H1 (cell line): ENCODE results near the gene BPIFB6. TPM values are rescaled to one million over a fixed set of nuclear protein-coding genes. Genes with fewer than 3 reads are reported as not detected.

Experiments
- CTCF ChIA-PET: fragments of 300-600 bp; sonication (Branson Sonifier 250); formaldehyde crosslinking; loops from one replicate; lab custom pipeline; 2021; ENCODE audit not compliant: partially characterized antibody; lab: Charles Lee
- POLR2A ChIA-PET: fragments of 300-600 bp; sonication (Branson Sonifier 250); formaldehyde crosslinking; loops from one replicate; lab custom pipeline; 2021; ENCODE audit warnings: inconsistent platforms; ENCODE audit not compliant: partially characterized antibody; lab: Charles Lee
- DNase-seq, 2 experiments: peaks; one replicate each; pipeline versions ENCODE4 v3.0.0 to v3.0.0-alpha.2; 2010 to 2022; ENCODE audit warnings: low spot score in 2 of 2, low read depth in 1 of 2, mixed read lengths in 1 of 2
- FAIRE-seq: peaks from 2 replicates; lab custom pipeline; 2011; peaks lifted over from hg19 to GRCh38; lab: Jason Lieb, UNC
- H2AFZ ChIP-seq: 2 replicates; pipeline ENCODE4 v1.8.1; 2012; ENCODE audit warnings: low read length, inconsistent platforms
- H2AK5ac ChIP-seq: 2 replicates; pipeline ENCODE4 v1.6.1; 2013; ENCODE audit warnings: low read depth, low read length
- H2BK120ac ChIP-seq: replicated peaks from 2 replicates; pipeline ENCODE3; 2013; ENCODE audit warnings: low read depth, low read length, inconsistent platforms
- H2BK12ac ChIP-seq: 2 replicates; pipeline ENCODE4 v1.6.1; 2013; ENCODE audit warnings: low read depth, low read length
- H2BK15ac ChIP-seq: 2 replicates; pipeline ENCODE4 v1.6.1; 2013; ENCODE audit warnings: low read length
- H2BK20ac ChIP-seq: 2 replicates; pipeline ENCODE4 v1.6.1; 2013; ENCODE audit warnings: low read length
- H2BK5ac ChIP-seq: 2 replicates; pipeline ENCODE4 v1.6.1; 2013; ENCODE audit warnings: low read depth, low read length
- H3K14ac ChIP-seq: 2 replicates; pipeline ENCODE4 v1.6.1; 2013; ENCODE audit warnings: inconsistent platforms; ENCODE audit not compliant: insufficient read length
- H3K18ac ChIP-seq: 2 replicates; pipeline ENCODE4 v1.6.1; 2013; ENCODE audit warnings: low read length; ENCODE audit errors: extremely low read depth
- H3K23ac ChIP-seq: 2 replicates; pipeline ENCODE4 v1.6.1; 2013; ENCODE audit warnings: inconsistent platforms; ENCODE audit not compliant: insufficient read length
- H3K23me2 ChIP-seq: 2 replicates; pipeline ENCODE4 v1.6.1; 2013; ENCODE audit warnings: low read depth, low read length
- H3K27ac ChIP-seq: 2 replicates; pipeline ENCODE4 v1.6.1; 2011; ENCODE audit warnings: low read depth, low read length, inconsistent platforms
- H3K27me3 ChIP-seq, 4 experiments: replicated peaks in 1 of 4; 1 replicate in 1 of 4; 2 replicates in 3 of 4; pipeline versions ENCODE4 v1.6.1 to v1.8.1; 2011 to 2013; ENCODE audit warnings: low read length in 3 of 4, mild to moderate bottlenecking in 3 of 4, inconsistent platforms in 2 of 4, mixed read lengths in 2 of 4, moderate library complexity in 1 of 4; ENCODE audit not compliant: control insufficient read depth in 3 of 4, insufficient read depth in 3 of 4; ENCODE audit errors: extremely low read depth in 1 of 4
- H3K36me3 ChIP-seq, 4 experiments: 2 replicates each; pipeline versions ENCODE4 v1.6.1 to v1.8.1; 2011 to 2013; ENCODE audit warnings: mild to moderate bottlenecking in 4 of 4, low read length in 3 of 4, moderate library complexity in 2 of 4, control low read depth in 1 of 4, inconsistent platforms in 1 of 4; ENCODE audit not compliant: insufficient read depth in 4 of 4, control insufficient read depth in 2 of 4
- H3K4ac ChIP-seq: replicated peaks from 2 replicates; pipeline ENCODE3; 2013; ENCODE audit warnings: low read length, low read depth, mixed read lengths, inconsistent platforms; ENCODE audit not compliant: insufficient read length
- H3K4me1 ChIP-seq, 4 experiments: replicated peaks in 1 of 4; 1 replicate in 1 of 4; 2 replicates in 3 of 4; pipeline versions ENCODE4 v1.6.1 to v1.8.1; 2011 to 2013; ENCODE audit warnings: low read length in 3 of 4, inconsistent platforms in 2 of 4, mixed read lengths in 1 of 4; ENCODE audit not compliant: insufficient read depth in 4 of 4, control insufficient read depth in 3 of 4
- H3K4me2 ChIP-seq, 2 experiments: 2 replicates each; pipeline versions ENCODE4 v1.6.1 to v1.8.1; 2011 to 2013; ENCODE audit warnings: low read depth in 2 of 2, low read length in 2 of 2, control low read depth in 1 of 2, inconsistent platforms in 1 of 2, mild to moderate bottlenecking in 1 of 2; ENCODE audit not compliant: insufficient read depth in 1 of 2
- H3K4me3 ChIP-seq, 4 experiments: fragments of 200-600, 300-600 bp in 1 of 4; sonication (generic), shearing (Covaris generic), sonication (Bioruptor Twin) in 1 of 4; 2 replicates each; pipeline versions ENCODE4 v1.5.1 to v1.8.1; 2011 to 2016; ENCODE audit warnings: low read length in 4 of 4, low read depth in 3 of 4, control low read depth in 2 of 4, inconsistent platforms in 2 of 4, mild to moderate bottlenecking in 2 of 4, mixed read lengths in 1 of 4, moderate library complexity in 1 of 4; ENCODE audit not compliant: insufficient read depth in 2 of 4; ENCODE audit errors: extremely low read depth in 1 of 4
- H3K56ac ChIP-seq: replicated peaks from 2 replicates; pipeline ENCODE3; 2013; ENCODE audit warnings: low read depth, mild to moderate bottlenecking, mixed read lengths, low read length, inconsistent platforms; ENCODE audit not compliant: insufficient read length
- H3K79me1 ChIP-seq: 2 replicates; pipeline ENCODE4 v1.6.1; 2013; ENCODE audit warnings: low read depth, low read length, control low read depth
- H3K79me2 ChIP-seq, 2 experiments: 2 replicates each; pipeline versions ENCODE4 v1.6.1 to v1.8.1; 2012 to 2013; ENCODE audit warnings: low read length in 2 of 2, mild to moderate bottlenecking in 2 of 2, inconsistent platforms in 1 of 2; ENCODE audit not compliant: insufficient read depth in 2 of 2, control insufficient read depth in 1 of 2
- H3K9ac ChIP-seq, 4 experiments: replicated peaks in 1 of 4; 1 replicate in 1 of 4; 2 replicates in 3 of 4; pipeline versions ENCODE4 v1.6.1 to v1.8.1; 2011 to 2013; ENCODE audit warnings: low read depth in 3 of 4, low read length in 3 of 4, control low read depth in 2 of 4, mild to moderate bottlenecking in 2 of 4, moderate library complexity in 2 of 4, inconsistent platforms in 1 of 4; ENCODE audit errors: extremely low read depth in 1 of 4
- H3K9me3 ChIP-seq, 2 experiments: 2 replicates each; pipeline versions ENCODE4 v1.6.1 to v1.8.1; 2012 to 2013; ENCODE audit warnings: mild to moderate bottlenecking in 2 of 2, moderate library complexity in 2 of 2, control low read depth in 1 of 2, inconsistent platforms in 1 of 2, low read depth in 1 of 2, low read length in 1 of 2, mixed read lengths in 1 of 2; ENCODE audit not compliant: insufficient read depth in 2 of 2
- H4K20me1 ChIP-seq, 2 experiments: replicated peaks in 1 of 2; 2 replicates each; pipeline versions ENCODE3 to v1.8.1; 2011 to 2013; ENCODE audit warnings: inconsistent platforms in 2 of 2, low read length in 2 of 2, mild to moderate bottlenecking in 1 of 2; ENCODE audit not compliant: insufficient read depth in 2 of 2, control insufficient read depth in 1 of 2
- H4K5ac ChIP-seq: 2 replicates; pipeline ENCODE4 v1.6.1; 2013; ENCODE audit warnings: low read length, low read depth, mixed read lengths, inconsistent platforms; ENCODE audit not compliant: insufficient read length
- H4K8ac ChIP-seq: 2 replicates; pipeline ENCODE4 v1.8.0; 2013; ENCODE audit warnings: mild to moderate bottlenecking, moderate library complexity, low read length, inconsistent platforms; ENCODE audit not compliant: insufficient read depth; ENCODE audit errors: extremely low read depth
- H4K91ac ChIP-seq: replicated peaks from 2 replicates; pipeline ENCODE3; 2013; ENCODE audit warnings: low read length, mixed read lengths, inconsistent platforms; ENCODE audit not compliant: insufficient read length
- CBX8 ChIP-seq: fragments of 300-800, 300-1000 bp; sonication (generic); IDR thresholded peaks from 2 replicates; pipeline ENCODE4 v1.7.1; 2016; ENCODE audit warnings: low read depth, low read length, borderline replicate concordance
- CHD1 ChIP-seq: IDR thresholded peaks from 2 replicates; pipeline ENCODE4 v1.6.1; 2012; ENCODE audit warnings: low read depth, low read length, improper control_type of control experiment
- EGR1 ChIP-seq: IDR thresholded peaks from 2 replicates; pipeline ENCODE4 v1.6.1; 2011; ENCODE audit warnings: low read depth, low read length, borderline replicate concordance
- EP300 ChIP-seq, 2 experiments: IDR thresholded peaks; 1 replicate in 1 of 2; 2 replicates in 1 of 2; pipeline ENCODE4 v1.6.1; 2011 to 2012; ENCODE audit warnings: low read depth in 2 of 2, low read length in 2 of 2, mild to moderate bottlenecking in 2 of 2, borderline replicate concordance in 1 of 2, inconsistent platforms in 1 of 2, moderate library complexity in 1 of 2
- JUN ChIP-seq: IDR thresholded peaks from 2 replicates; pipeline ENCODE4 v1.6.1; 2011; ENCODE audit warnings: low read depth, mild to moderate bottlenecking, improper control_type of control experiment, low read length
- KDM4A ChIP-seq: IDR thresholded peaks from one replicate; pipeline ENCODE4 v1.7.1; 2012; ENCODE audit warnings: low read depth, mild to moderate bottlenecking, moderate library complexity, low read length, inconsistent platforms; ENCODE audit not compliant: severe bottlenecking
- MAFK ChIP-seq: IDR thresholded peaks from 2 replicates; pipeline ENCODE4 v1.6.1; 2012; ENCODE audit warnings: low read depth, mild to moderate bottlenecking, improper control_type of control experiment, low read length
- PHF8 ChIP-seq: fragments of 200-600 bp; sonication (generic); conservative IDR thresholded peaks from 2 replicates; pipeline ENCODE4 v1.7.1; 2012; ENCODE audit warnings: low read depth, mild to moderate bottlenecking, inconsistent platforms, low read length, moderate library complexity
- POLR2A ChIP-seq, 2 experiments: IDR thresholded peaks; 1 replicate in 1 of 2; 2 replicates in 1 of 2; pipeline ENCODE4 v1.6.1; 2011; ENCODE audit warnings: low read depth in 2 of 2, low read length in 2 of 2, mild to moderate bottlenecking in 2 of 2; ENCODE audit errors: control extremely low read depth in 1 of 2
- RBBP5 ChIP-seq: IDR thresholded peaks from 2 replicates; pipeline ENCODE4 v1.7.1; 2012; ENCODE audit warnings: low read depth, mild to moderate bottlenecking, inconsistent platforms, low read length, moderate library complexity, borderline replicate concordance
- SP1 ChIP-seq: IDR thresholded peaks from 2 replicates; pipeline ENCODE4 v1.6.1; 2011; ENCODE audit warnings: low read depth, low read length
- SP4 ChIP-seq: IDR thresholded peaks from 2 replicates; pipeline ENCODE4 v1.6.1; 2012; ENCODE audit warnings: low read length, inconsistent platforms
- SRF ChIP-seq: IDR thresholded peaks from 2 replicates; pipeline ENCODE4 v1.6.1; 2011; ENCODE audit warnings: mild to moderate bottlenecking, low read depth, low read length, moderate library complexity
- TBP ChIP-seq: IDR thresholded peaks from 2 replicates; pipeline ENCODE4 v1.6.1; 2011; ENCODE audit warnings: low read depth, low read length, improper control_type of control experiment
- TEAD4 ChIP-seq: IDR thresholded peaks from 2 replicates; pipeline ENCODE4 v1.6.1; 2012; ENCODE audit warnings: low read depth, low read length, inconsistent platforms, mixed read lengths
- ZNF274 ChIP-seq: IDR thresholded peaks from 2 replicates; pipeline ENCODE4 v1.7.0; 2012; ENCODE audit warnings: low read length, borderline replicate concordance; ENCODE audit errors: extremely low read depth
- WGBS, 2 experiments: shearing (Covaris generic) in 1 of 2; methylation state at CpG; one replicate each; pipeline versions ENCODE4 v1.1.6 to v1.1.7; 2013 to 2015; ENCODE audit warnings: low lambda C conversion rate in 2 of 2, mixed read lengths in 2 of 2, inconsistent platforms in 1 of 2, low coverage in 1 of 2, missing lambda C conversion rate in 1 of 2; ENCODE audit not compliant: insufficient replicate concordance in 2 of 2, insufficient coverage in 1 of 2, insufficient read length in 1 of 2; ENCODE audit errors: extremely low coverage in 1 of 2, missing lambda C conversion rate in 1 of 2; 5-methylcytosine and 5-hydroxymethylcytosine counted together
- polyA plus RNA-seq, 7 experiments: library from polyadenylated mRNA; depleted of rRNA in 3 of 7; stranded (reverse) in 5 of 7; unstranded in 2 of 7; fragments of >200 nt in 5 of 7; fragments of 200-250 nt in 2 of 7; gene quantifications; 1 replicate in 5 of 7; 2 replicates in 1 of 7; 4 replicates in 1 of 7; pipeline versions ENCODE4 v1.2.1 to v1.2.3, GENCODE V29; 2011 to 2013; ENCODE audit warnings: missing spikeins in 2 of 7, mixed read lengths in 2 of 7
- total RNA-seq: library from RNA; stranded (reverse); fragmentation: NEBNext Ultra II Directional; extraction: Animal tissue kit (Norgen Biotek cat#: 25700); gene quantifications from 2 replicates; pipeline ENCODE4 v1.2.1, GENCODE V29; 2021

Gene BPIFB6
- total and polyA plus RNA-seq, 2 of the 8 experiments (the other 6 are each of a cell fraction or from before 2014, with no cell fraction given), result not detected

DNA sequence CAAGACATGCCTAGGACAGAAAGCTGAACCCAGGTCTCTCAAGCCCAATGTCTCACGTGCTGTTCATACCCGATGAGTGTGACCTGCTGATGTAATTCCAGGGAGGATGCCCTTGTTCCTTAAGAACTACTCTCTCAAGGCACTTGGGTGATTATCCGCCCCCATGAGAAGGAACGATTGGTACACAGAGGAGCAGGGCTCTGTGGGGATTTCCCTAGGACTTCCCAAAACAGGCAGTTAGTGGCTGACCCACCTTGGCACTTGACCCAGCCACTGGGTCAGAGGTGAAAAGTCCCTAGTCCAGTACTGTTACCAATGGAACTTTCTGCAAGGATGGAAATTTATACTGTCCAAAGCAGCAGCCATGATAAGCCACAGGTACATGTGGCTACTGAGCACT is 9.2 kb upstream of the BPIFB6 start:
- POLR2A ChIA-PET, result no interaction called here
- no peak overlapping the region for H2BK5ac ChIP-seq
- no peaks in the 10 kb centered on the region for H3K79me2 ChIP-seq
- no peak overlapping the region for H3K4me2 ChIP-seq
- no peak overlapping the region; the same call in 1 of the 2 replicates for H4K8ac ChIP-seq
- no peak overlapping the region for H3K18ac ChIP-seq
- H3K4me1 ChIP-seq, result no peaks in the 10 kb centered on the region
- no peaks in the 10 kb centered on the region for H3K9me3 ChIP-seq
- no peak overlapping the region for H3K56ac ChIP-seq
- no peak overlapping the region for H4K5ac ChIP-seq
- H2BK12ac ChIP-seq, result no peak overlapping the region
- H3K4ac ChIP-seq, result no peak overlapping the region
- H3K27me3 ChIP-seq, result no peaks in the 10 kb centered on the region
- no peak for DNase-seq
- H3K9ac ChIP-seq, result no peak overlapping the region
- no peak overlapping the region for H3K23ac ChIP-seq
- H2BK15ac ChIP-seq, result no peak overlapping the region
- 82% methylated on average over 4 of the region's 4 CpGs; no CpG with 5 or more reads in 1 of the 2 experiments for WGBS, 2 experiments
- no peak overlapping the region for H3K27ac ChIP-seq
- H3K14ac ChIP-seq, result no peak overlapping the region
- H2AFZ ChIP-seq, result no peak overlapping the region
- no peak overlapping the region for H2AK5ac ChIP-seq
- no peaks in the 10 kb centered on the region for H3K79me1 ChIP-seq
- no peaks in the 10 kb centered on the region for H3K36me3 ChIP-seq
- no peak overlapping the region for H4K91ac ChIP-seq
- CTCF ChIA-PET, result interaction anchor here (1.2 to 11.8 kb wide), 3 partner anchors 8 to 26 kb away, joined by 3 to 86 read pairs (median 4); partner anchors contain the start of genes BPIFB2 and SUN5
- no peak overlapping the region for H2BK120ac ChIP-seq
- peaks cover 2 to 3% of the 10 kb centered on the region in 2 experiments for H4K20me1 ChIP-seq
- H3K4me3 ChIP-seq, result no peak overlapping the region
- peaks cover 8% of the 10 kb centered on the region; the same call in 1 of the 2 replicates for H3K23me2 ChIP-seq
- no peak overlapping the region for H2BK20ac ChIP-seq
- FAIRE-seq, result no peak
- TF ChIP-seq SRF (no peak), EP300 (IDR thresholded peaks at IDR 0.05; ENCODE audit: borderline replicate concordance in 1 of 2, low read depth in 2 of 2, low read length in 2 of 2) (no peak), MAFK (no peak), TBP (no peak), POLR2A (IDR thresholded peaks at IDR 0.05; ENCODE audit: control extremely low read depth in 1 of 2, low read depth in 2 of 2, low read length in 2 of 2) (no peak), ZNF274 (no peak), JUN (no peak), CBX8 (no peak), SP1 (no peak), PHF8 (no peak), EGR1 (no peak), SP4 (no peak), RBBP5 (no peak), TEAD4 (no peak), CHD1 (no peak), KDM4A (no peak)
